HUDEP-2 (cell line): ENCODE results near the gene TENM4.
"Not testable (repeated sequence)": the region's sequence is repeated elsewhere in the genome, so short reads cannot be mapped to it uniquely, and the experiment has no call there.

Experiments
- DNase-seq, 76 experiments: peaks; one replicate each; lab custom pipeline; 2025; ENCODE audit not compliant: unreplicated experiment in 76 of 76; lab: John Stamatoyannopoulos, UW

Gene TENM4

GRCh38 chr11:78883506-78883905 is 557.3 kb downstream of the TENM4 start:
- DNase-seq: no peak

- DNase-seq: not testable (repeated sequence)
Observed at GRCh38 chr11:78879094-78879980, 561.5 kb downstream of the TENM4 start.

- no peak for DNase-seq
Observed at GRCh38 chr11:78878631-78879030, 562.2 kb downstream of the TENM4 start.

GRCh38 chr11:78876676-78877075 is 564.2 kb downstream of the TENM4 start:
- DNase-seq: no peak

- no peak for DNase-seq
Observed at GRCh38 chr11:78870655-78871054, 570.2 kb downstream of the TENM4 start.

- DNase-seq: no peak
Observed at GRCh38 chr11:78869293-78869692, 571.5 kb downstream of the TENM4 start.

GRCh38 chr11:78868563-78868962 is 572.3 kb downstream of the TENM4 start:
- DNase-seq: no peak

- peak in 4 of 76 experiments; percentile 1 to 6 (median 2) for DNase-seq
Observed at GRCh38 chr11:78860720-78861422, 580.0 kb downstream of the TENM4 start.

- DNase-seq: no peak
Observed at GRCh38 chr11:78857688-78858087, 583.1 kb downstream of the TENM4 start.

- no peak for DNase-seq
Observed at GRCh38 chr11:78856211-78856610, 584.6 kb downstream of the TENM4 start.

- DNase-seq: no peak
Observed at GRCh38 chr11:78855116-78855515, 585.7 kb downstream of the TENM4 start.

- no peak for DNase-seq
Observed at GRCh38 chr11:78853521-78853920, 587.3 kb downstream of the TENM4 start.

GRCh38 chr11:78851878-78852586 is 588.8 kb downstream of the TENM4 start:
- no peak for DNase-seq

- no peak for DNase-seq
Observed at GRCh38 chr11:78850078-78850477, 590.8 kb downstream of the TENM4 start.

- no peak for DNase-seq
Observed at GRCh38 chr11:78846269-78846668, 594.6 kb downstream of the TENM4 start.

- DNase-seq: no peak
Observed at GRCh38 chr11:78845496-78845895, 595.3 kb downstream of the TENM4 start.

- no peak for DNase-seq
Observed at GRCh38 chr11:78841456-78842060, 599.3 kb downstream of the TENM4 start.

- DNase-seq: no peak
Observed at GRCh38 chr11:78840623-78841022, 600.2 kb downstream of the TENM4 start.

GRCh38 chr11:78840200-78840599 is 600.6 kb downstream of the TENM4 start:
- DNase-seq: no peak

GRCh38 chr11:78838417-78838816 is 602.4 kb downstream of the TENM4 start:
- no peak for DNase-seq

- DNase-seq: no peak
Observed at GRCh38 chr11:78835646-78836045, 605.2 kb downstream of the TENM4 start.
